GM18505 (cell line): ENCODE results near the gene ZNFX1.
"Not testable (repeated sequence)": the region's sequence is repeated elsewhere in the genome, so short reads cannot be mapped to it uniquely, and the experiment has no call there.

Experiments
- ATAC-seq: cut with Tn5 transposase; IDR thresholded peaks from one replicate; pipeline ENCODE4 v1.9.1; 2021; ENCODE audit not compliant: unreplicated experiment
- POLR2A ChIP-seq: IDR thresholded peaks from 4 replicates; pipeline ENCODE4 v1.6.1; 2011; ENCODE audit warnings: borderline replicate concordance; ENCODE audit not compliant: insufficient read depth, insufficient read length; ENCODE audit errors: extremely low read depth

ZNFX1 gene

DNA sequence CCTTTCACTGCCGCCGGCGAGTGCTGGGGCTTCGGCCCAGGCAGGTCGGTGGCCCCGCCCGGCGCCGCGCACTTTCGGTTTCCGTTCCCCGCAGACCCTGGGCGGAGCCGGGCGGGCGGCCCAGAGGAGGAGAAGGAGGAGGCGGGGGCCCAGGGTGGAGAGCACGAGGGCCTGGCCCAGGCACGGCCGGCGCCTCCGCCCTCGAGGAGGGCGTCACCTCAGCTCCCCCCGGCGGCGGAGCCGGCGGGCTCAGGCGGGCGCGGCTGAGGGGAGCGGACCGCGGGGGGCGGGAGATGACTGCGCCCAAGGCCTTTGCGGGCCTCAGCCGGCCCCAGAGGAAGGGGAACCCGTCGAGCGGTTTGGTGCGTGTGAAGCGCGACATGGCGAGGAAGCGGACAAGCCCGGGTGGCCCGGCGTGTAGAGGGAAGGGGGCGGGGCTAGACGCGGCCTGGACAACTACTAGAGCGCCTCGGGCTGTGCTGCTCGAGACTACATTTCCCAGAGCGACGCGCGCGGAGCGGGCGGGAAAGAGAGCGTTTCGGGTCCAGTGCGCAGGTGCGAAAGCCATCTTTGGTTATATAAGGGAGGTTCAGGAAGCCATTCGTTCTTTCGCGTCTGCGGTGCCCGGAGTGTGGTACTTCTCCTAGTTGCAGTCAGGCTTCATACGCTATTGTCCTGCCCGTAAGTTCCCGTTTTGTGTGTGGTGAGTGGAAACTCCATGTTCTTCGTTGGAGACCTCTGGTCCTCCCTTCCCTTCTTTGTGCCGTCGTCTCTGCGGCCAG is at the start of gene ZNFX1:
Gene ZNFX1 (minus strand): TSS at position 22 of the 782 bp plus-strand sequence. CDS start 2,218 bp downstream, outside the sequence.
- peak; percentile 85 for ATAC-seq
- peak; percentile 100 for TF ChIP-seq POLR2A

DNA sequence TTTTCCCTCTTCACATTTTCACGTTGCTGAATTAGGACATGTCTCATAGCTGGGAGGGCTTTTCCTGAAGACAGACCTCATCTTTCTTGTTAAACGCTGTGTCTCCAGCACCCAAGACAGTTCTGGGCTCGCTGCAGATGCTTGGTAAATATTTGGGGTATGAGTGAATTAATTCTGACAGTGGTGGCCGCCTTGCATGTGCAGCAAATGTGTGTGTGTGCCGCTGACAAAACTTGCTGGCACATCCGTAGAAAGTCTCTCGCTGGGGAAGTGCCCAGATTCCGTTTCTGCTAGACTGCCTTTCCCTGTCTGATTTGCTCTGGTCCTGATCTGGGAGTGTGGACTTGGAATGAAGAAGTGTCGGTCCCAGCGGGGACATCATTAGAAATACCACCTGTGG is 48.2 kb upstream of the ZNFX1 start:
- TF ChIP-seq POLR2A = no peak
- ATAC-seq = no peak

DNA sequence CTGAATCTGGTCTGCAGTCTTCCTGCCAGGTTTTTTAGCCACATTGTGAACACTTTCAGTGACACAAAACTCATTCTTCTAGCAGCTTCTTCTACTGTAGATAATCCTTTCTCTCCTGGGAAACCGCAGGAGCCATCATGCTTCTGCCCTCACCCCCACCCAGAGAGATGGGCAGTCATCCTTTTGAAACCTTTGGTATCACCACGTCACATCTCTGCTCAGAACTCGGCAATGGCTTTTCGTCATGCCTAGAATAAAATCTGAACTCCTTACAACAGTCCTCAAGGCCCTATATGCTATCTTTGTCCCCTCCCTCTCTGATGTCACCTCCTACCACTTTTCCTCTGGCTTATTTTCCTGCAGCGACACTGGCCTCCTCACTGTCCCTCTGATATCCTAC is 46.4 kb upstream of the ZNFX1 start:
- no peak for ATAC-seq
- TF ChIP-seq POLR2A = no peak

DNA sequence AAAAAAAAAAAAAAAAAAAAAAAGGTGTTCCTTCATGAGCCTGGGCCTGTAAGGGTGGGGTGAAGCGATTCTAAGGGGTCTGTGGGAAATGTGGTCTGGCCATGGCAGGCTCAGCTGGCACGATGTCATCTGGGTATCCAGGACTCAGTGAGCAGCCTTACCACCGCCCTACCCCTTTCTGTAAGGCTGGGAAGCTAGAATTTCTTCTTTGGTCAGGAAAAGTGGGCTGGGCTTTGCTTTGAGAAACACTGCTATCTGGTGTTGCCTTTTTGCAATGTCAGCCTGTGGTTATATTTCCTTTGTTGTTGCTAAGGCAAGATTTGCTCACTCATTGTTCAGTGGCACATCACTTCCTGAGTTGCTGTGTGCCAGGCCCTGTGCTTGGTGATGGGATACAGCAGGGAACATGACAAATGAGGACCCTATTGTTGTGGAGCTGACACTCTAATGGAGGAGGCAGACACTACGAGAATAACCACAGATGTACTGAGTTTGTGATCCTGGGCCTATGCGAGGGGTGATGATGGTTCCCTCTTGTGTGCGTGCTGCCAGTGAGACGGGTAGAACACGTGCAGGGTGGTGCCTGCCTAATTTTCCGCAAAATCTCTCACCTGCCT is 45.9 kb upstream of the ZNFX1 start:
- ATAC-seq = no peak
- no peak for TF ChIP-seq POLR2A

DNA sequence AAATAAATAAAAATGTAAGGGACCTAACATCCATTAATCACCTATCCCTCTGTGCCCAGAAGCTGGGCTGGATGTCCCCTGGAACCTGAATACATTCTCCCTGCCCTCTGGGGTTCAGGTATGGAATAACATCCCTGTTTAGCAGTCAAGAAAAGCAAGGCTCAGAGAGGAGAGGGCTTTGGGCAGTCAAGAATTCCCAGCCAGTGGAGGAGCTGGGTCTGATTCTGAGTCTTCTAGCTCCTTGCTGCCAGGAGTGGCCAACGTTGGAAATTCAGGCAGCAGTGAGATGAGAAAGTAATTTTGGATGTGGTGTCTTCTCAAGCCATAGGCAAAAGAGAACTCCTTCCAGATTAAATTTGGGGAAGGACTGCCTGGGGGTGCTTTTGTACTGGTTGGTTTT is 42.6 kb upstream of the ZNFX1 start:
- no peak for TF ChIP-seq POLR2A
- ATAC-seq = no peak

DNA sequence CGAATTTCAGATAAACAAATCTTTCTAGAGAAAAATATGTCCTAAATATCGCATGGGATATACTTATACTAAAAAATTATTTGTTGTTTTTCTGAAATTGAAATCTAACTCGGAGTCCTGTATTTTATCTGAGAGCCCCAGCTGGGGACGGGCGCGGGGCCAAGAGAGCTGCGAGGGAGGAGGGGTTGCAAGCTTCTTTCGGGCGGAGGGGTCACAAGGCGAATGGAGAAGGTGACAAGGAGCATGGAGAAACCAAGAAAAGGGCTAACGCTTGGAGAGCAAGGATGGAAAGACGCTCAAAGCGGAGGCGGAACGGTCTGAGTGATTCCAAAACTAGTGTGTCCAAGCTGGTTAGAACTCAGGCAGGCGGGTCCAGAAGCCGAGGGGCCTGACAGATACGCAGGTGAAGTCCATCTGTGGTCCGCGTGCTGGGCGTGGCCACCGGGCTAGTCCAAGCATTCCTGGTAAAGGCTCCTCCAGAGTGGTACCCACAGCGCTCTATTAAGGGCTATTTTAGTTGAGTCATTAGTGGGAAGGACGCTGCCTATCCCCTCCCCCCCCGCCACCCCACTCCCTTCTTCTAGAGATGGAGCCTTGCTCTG is 41.5 kb upstream of the ZNFX1 start:
- no peak for ATAC-seq
- TF ChIP-seq POLR2A = no peak

DNA sequence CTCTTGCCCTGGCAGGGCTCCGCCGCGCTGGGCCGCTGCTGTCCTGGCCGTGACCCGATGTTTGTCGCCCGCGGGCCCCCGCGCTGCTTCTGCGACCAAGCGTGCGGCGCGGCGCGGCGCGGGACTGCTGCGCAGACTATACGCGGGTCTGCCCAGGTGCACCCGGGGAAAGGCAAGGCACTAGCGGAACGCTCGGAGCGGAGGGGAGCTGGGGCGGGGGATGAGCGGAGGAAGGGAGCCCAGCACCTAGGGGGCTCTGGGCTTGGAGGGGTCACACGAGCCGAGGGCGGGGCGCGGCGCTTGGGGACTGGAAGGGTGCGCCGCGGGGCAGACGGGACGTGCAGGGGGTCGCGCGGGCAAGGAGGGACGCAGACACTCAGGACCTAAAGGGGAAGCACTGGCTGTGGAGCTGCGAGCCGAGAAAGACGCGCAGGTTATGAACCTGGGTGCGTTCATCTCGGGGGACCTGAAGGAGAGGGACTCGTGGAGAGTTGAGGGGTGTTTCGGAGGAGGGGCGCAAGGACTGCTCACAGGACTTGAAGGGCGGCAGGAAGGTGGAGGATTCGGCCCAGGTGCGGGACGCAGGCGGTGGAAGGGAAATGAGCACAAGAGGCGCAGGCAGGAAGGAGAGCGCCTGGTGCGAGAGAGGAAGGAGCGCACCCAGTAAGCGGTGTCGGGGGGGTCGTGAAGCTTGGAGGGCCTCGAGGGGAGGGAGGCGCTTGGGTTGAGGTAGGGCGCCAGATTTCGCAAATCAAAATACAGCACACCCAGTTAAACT is 40.8 kb upstream of the ZNFX1 start:
- TF ChIP-seq POLR2A = no peak
- no peak for ATAC-seq

DNA sequence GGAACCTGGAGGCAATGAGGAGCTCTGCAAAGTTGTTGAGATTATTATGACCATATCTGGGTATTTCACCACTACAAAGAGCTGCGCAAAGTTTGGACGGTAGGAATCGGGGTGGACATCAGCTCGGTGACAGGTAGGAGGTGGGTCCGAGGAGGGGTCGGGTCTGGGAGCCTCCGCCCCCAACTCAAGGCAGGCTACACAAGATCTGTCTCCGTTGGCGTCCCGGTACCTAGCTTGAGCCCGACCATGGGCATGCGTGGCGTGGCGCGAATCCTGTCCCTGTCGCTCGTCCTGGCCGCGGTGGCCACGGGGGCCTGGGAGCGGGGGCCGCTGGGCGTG is 40.2 kb upstream of the ZNFX1 start:
- ATAC-seq = no peak
- no peak for TF ChIP-seq POLR2A

DNA sequence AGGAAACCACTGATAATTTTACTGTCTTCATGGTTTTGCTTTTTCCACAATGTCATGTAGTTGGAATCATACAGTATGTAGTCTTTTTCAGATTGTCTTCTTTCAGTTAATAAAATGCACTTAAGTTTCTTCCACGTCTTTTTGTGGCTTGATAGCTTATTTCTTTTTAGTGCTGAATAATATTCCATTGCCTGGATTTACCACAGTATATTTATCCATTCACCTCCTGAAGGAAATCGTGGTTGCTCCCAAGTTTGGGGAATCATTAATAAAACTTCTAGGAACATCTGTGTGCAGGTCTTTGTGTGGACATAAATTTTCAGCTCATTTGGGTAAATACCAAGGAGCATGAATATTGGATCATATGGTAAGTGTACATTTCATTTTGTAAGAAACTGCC is 38.8 kb upstream of the ZNFX1 start:
- ATAC-seq = no peak

DNA sequence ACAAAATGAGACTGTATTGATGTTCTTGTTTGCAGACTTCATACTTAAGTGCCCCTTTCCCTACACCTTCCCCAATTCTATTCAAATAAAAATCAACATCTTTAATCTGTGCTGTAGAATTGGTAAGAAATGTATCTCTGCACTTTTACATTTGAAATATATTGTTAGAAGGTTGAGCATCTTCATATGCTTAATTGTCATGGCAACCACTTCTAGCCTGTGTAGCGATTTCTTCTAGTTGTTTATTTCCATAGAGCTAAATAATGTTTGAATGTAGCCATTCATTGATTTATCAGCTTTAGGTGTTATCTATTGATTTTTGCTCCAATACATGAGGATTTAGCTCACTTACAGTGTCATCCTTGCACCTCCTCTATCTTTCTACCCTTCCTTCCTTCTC is 37.7 kb upstream of the ZNFX1 start:
- no peak for ATAC-seq
- no peak for TF ChIP-seq POLR2A

More for the DNA sequence above, 38.8 kb upstream of the ZNFX1 start:
- no peak for TF ChIP-seq POLR2A

DNA sequence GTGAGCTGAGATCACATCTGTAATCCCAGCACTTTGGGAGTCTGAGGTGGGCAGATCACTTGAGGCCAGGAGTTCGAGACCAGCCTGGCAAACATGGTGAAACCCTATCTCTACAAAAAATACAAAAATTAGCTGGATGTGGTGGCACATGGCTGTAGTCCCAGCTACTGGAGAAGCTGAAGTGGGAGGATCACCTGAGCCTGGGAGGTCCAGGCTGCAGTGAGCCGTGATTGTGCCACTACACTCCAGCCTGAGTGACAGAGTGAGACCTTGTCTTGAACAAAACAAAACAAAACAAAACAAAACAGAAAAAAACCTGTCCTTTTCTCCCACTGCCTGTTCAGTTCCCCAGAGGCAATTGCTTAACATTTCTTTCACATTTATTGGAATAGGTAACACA is 36.2 kb upstream of the ZNFX1 start:
- not testable (repeated sequence) for ATAC-seq

DNA sequence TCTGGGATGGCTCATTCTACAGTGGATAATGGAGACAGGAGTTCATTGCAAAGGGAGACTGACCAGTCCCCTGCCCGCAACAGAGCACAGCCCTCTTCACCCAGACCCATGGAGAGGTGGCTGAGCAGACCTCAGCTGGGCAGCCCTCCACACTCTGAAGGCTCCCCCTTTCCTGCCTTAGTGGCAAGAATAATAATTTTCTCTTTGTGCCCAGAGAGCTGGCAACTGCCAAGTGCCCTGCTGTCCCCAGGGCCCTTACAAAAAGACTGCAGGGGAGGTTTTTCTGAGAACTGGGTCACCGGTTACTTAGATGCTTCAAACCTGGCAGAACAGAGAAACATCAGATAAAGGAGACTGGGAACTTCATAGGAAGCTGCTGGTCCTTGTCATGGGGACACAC is 35.4 kb upstream of the ZNFX1 start:
- no peak for TF ChIP-seq POLR2A
- ATAC-seq = no peak

DNA sequence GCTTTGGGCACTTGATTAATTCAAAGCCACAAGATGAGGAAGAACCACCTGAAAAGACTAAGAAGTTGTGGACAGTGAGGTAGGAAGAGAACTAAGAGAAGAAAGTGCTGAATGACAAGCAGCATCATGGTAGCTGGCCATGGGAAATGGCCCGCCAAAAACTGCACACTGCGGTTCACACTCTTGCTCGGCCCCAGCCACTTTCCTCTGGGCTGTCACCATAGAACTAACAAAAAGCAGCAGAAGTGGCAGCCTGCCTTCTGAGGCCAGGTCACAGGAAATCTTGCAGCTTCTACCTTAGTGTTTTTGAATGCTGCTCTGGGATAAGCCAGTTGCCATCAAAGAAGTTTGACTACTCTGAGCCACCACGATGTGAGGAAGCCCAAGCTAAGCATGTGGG is 34.8 kb upstream of the ZNFX1 start:
- no peak for ATAC-seq
- TF ChIP-seq POLR2A = no peak
